ENCODE results near the gene BNIPL. TPM values are rescaled to one million over a fixed set of nuclear protein-coding genes. Genes with fewer than 3 reads are reported as not detected.

The BNIPL gene
- total and polyA plus RNA-seq, 2 of the 13 experiments (the other 11 are each of a cell fraction or from before 2014, with no cell fraction given), result 0.40 to 1.1 TPM

GRCh38 chr1:151047591-151047924 lies 11.2 kb downstream of the BNIPL start, which contains the start of gene C1orf56 (continued):
- TF ChIP-seq ZBTB49 (CRISPR knock-in tag; IDR thresholded peaks at IDR 0.05; ENCODE audit: borderline replicate concordance) (no peak), RARG (CRISPR knock-in tag; IDR thresholded peaks at IDR 0.05; ENCODE audit: low read depth) (no peak), ZNF296 (CRISPR knock-in tag; conservative IDR thresholded peaks at IDR 0.05) (no peak), MTF2 (CRISPR knock-in tag; IDR thresholded peaks at IDR 0.05; ENCODE audit: borderline replicate concordance) (no peak), ZNF7 (CRISPR knock-in tag; IDR thresholded peaks at IDR 0.05) (no peak), NPAS2 (CRISPR knock-in tag; IDR thresholded peaks at IDR 0.05; ENCODE audit: borderline replicate concordance) (no peak), REST (IDR thresholded peaks at IDR 0.05; ENCODE audit: borderline replicate concordance in 1 of 2, low read depth in 1 of 2, low read length in 2 of 2) (no peak), HCFC1 (IDR thresholded peaks at IDR 0.05; ENCODE audit: low read depth, low read length) (no peak), SYNCRIP (IDR thresholded peaks at IDR 0.05; ENCODE audit: insufficient read depth, low read depth, low read length) (no peak), RARA (CRISPR knock-in tag; IDR thresholded peaks at IDR 0.05) (no peak), ZNF503 (CRISPR knock-in tag; IDR thresholded peaks at IDR 0.05) (no peak), RAD21 (CRISPR knock-in tag; IDR thresholded peaks at IDR 0.05) (peak; percentile 42; the same call in 1 of the 2 replicates), ZBTB10 (CRISPR knock-in tag; IDR thresholded peaks at IDR 0.05; ENCODE audit: borderline replicate concordance) (no peak), ZNF143 (CRISPR knock-in tag; IDR thresholded peaks at IDR 0.05) (no peak), ZSCAN29 (CRISPR knock-in tag; conservative IDR thresholded peaks at IDR 0.05) (no peak), SP1 (IDR thresholded peaks at IDR 0.05) (no peak), SP1 (CRISPR knock-in tag; IDR thresholded peaks at IDR 0.05) (no peak), ZNF614 (CRISPR knock-in tag; IDR thresholded peaks at IDR 0.05; ENCODE audit: borderline replicate concordance) (no peak; the same call in 1 of the 2 replicates), CERS6 (CRISPR knock-in tag; IDR thresholded peaks at IDR 0.05) (no peak), ZMYM4 (CRISPR knock-in tag; IDR thresholded peaks at IDR 0.05) (0 out of 2 replicates have a peak, but pooled peaks have one; percentile 1)
